ENCODE measurements around the gene SLC16A6.

Gene SLC16A6

GRCh38 chr17:68295086-68295485 lies 4.2 kb upstream of the SLC16A6 start:
- H3K36me3 ChIP-seq (ENCODE audit: insufficient read depth, low read depth, low read length) = no peaks in the 10 kb centered on the region
- peaks cover 31% of the 10 kb centered on the region; the same call in 1 of the 2 replicates for H3K4me1 ChIP-seq (ENCODE audit: insufficient read depth, low read length)
- no peak overlapping the region for H3K9ac ChIP-seq (ENCODE audit: low read depth, low read length)
- H3K4me3 ChIP-seq (ENCODE audit: low read length) = no peak overlapping the region
- peaks cover 33% of the 10 kb centered on the region for H3K27me3 ChIP-seq (ENCODE audit: insufficient read depth, low read length)
- H3K27ac ChIP-seq (ENCODE audit: low read length) = no peak overlapping the region
- H3K9me3 ChIP-seq (ENCODE audit: insufficient read depth, low read depth, low read length) = no peaks in the 10 kb centered on the region

GRCh38 chr17:68294617-68295016 lies 3.7 kb upstream of the SLC16A6 start:
- Histone ChIP-seq H3K9ac (ENCODE audit: low read depth, low read length) (no peak overlapping the region), H3K27ac (ENCODE audit: low read length) (no peak overlapping the region), H3K9me3 (ENCODE audit: insufficient read depth, low read depth, low read length) (no peaks in the 10 kb centered on the region), H3K36me3 (ENCODE audit: insufficient read depth, low read depth, low read length) (no peaks in the 10 kb centered on the region), H3K4me3 (ENCODE audit: low read length) (0 out of 2 replicates have a peak overlapping the region, but pooled peaks have one; percentile 36), H3K4me1 (ENCODE audit: insufficient read depth, low read length) (peaks cover 31% of the 10 kb centered on the region; the same call in 1 of the 2 replicates), H3K27me3 (ENCODE audit: insufficient read depth, low read length) (peaks cover 38% of the 10 kb centered on the region)

GRCh38 chr17:68294196-68294555 lies 3.2 kb upstream of the SLC16A6 start:
- Histone ChIP-seq H3K9me3 (ENCODE audit: insufficient read depth, low read depth, low read length) (no peaks in the 10 kb centered on the region), H3K4me1 (ENCODE audit: insufficient read depth, low read length) (peaks cover 31% of the 10 kb centered on the region; the same call in 1 of the 2 replicates), H3K4me3 (ENCODE audit: low read length) (peak overlapping the region; percentile 36; the same call in 1 of the 2 replicates), H3K27ac (ENCODE audit: low read length) (no peak overlapping the region), H3K9ac (ENCODE audit: low read depth, low read length) (no peak overlapping the region), H3K27me3 (ENCODE audit: insufficient read depth, low read length) (peaks cover 42% of the 10 kb centered on the region), H3K36me3 (ENCODE audit: insufficient read depth, low read depth, low read length) (no peaks in the 10 kb centered on the region)

GRCh38 chr17:68293490-68294195 lies 2.7 kb upstream of the SLC16A6 start:
- Histone ChIP-seq H3K4me1 (ENCODE audit: insufficient read depth, low read length) (peaks cover 31% of the 10 kb centered on the region; the same call in 1 of the 2 replicates), H3K9ac (ENCODE audit: low read depth, low read length) (no peak overlapping the region), H3K4me3 (ENCODE audit: low read length) (peak overlapping the region; percentile 36; the same call in 1 of the 2 replicates), H3K27ac (ENCODE audit: low read length) (no peak overlapping the region), H3K27me3 (ENCODE audit: insufficient read depth, low read length) (peaks cover 48% of the 10 kb centered on the region), H3K36me3 (ENCODE audit: insufficient read depth, low read depth, low read length) (no peaks in the 10 kb centered on the region), H3K9me3 (ENCODE audit: insufficient read depth, low read depth, low read length) (no peaks in the 10 kb centered on the region)

- H3K4me1 ChIP-seq (ENCODE audit: insufficient read depth, low read length) = peaks cover 31% of the 10 kb centered on the region; the same call in 1 of the 2 replicates
- H3K27me3 ChIP-seq (ENCODE audit: insufficient read depth, low read length) = peaks cover 53% of the 10 kb centered on the region
- H3K9me3 ChIP-seq (ENCODE audit: insufficient read depth, low read depth, low read length) = no peaks in the 10 kb centered on the region
- H3K27ac ChIP-seq (ENCODE audit: low read length) = no peak overlapping the region
- peak overlapping the region; percentile 76 for H3K4me3 ChIP-seq (ENCODE audit: low read length)
- no peaks in the 10 kb centered on the region for H3K36me3 ChIP-seq (ENCODE audit: insufficient read depth, low read depth, low read length)
- H3K9ac ChIP-seq (ENCODE audit: low read depth, low read length) = peak overlapping the region; percentile 67; the same call in 1 of the 2 replicates
Observed at GRCh38 chr17:68292689-68293040, 1.7 kb upstream of the SLC16A6 start.

- H3K27me3 ChIP-seq (ENCODE audit: insufficient read depth, low read length) = peaks cover 53% of the 10 kb centered on the region
- peaks cover 28% of the 10 kb centered on the region; the same call in 1 of the 2 replicates for H3K4me1 ChIP-seq (ENCODE audit: insufficient read depth, low read length)
- H3K9ac ChIP-seq (ENCODE audit: low read depth, low read length) = peak overlapping the region; percentile 67
- H3K36me3 ChIP-seq (ENCODE audit: insufficient read depth, low read depth, low read length) = no peaks in the 10 kb centered on the region
- H3K4me3 ChIP-seq (ENCODE audit: low read length) = peak overlapping the region; percentile 76
- no peaks in the 10 kb centered on the region for H3K9me3 ChIP-seq (ENCODE audit: insufficient read depth, low read depth, low read length)
- no peak overlapping the region for H3K27ac ChIP-seq (ENCODE audit: low read length)
Observed at GRCh38 chr17:68291836-68292688, 1.1 kb upstream of the SLC16A6 start.

- H3K27ac ChIP-seq (ENCODE audit: low read length) = no peak overlapping the region
- peak overlapping the region; percentile 44; the same call in 1 of the 2 replicates for H3K9ac ChIP-seq (ENCODE audit: low read depth, low read length)
- peaks cover 53% of the 10 kb centered on the region for H3K27me3 ChIP-seq (ENCODE audit: insufficient read depth, low read length)
- peak overlapping the region; percentile 76 for H3K4me3 ChIP-seq (ENCODE audit: low read length)
- H3K36me3 ChIP-seq (ENCODE audit: insufficient read depth, low read depth, low read length) = no peaks in the 10 kb centered on the region
- H3K4me1 ChIP-seq (ENCODE audit: insufficient read depth, low read length) = peaks cover 20% of the 10 kb centered on the region; the same call in 1 of the 2 replicates
- no peaks in the 10 kb centered on the region for H3K9me3 ChIP-seq (ENCODE audit: insufficient read depth, low read depth, low read length)
Observed at GRCh38 chr17:68290268-68290954, 516 bp downstream of the SLC16A6 start.

- Histone ChIP-seq H3K36me3 (ENCODE audit: insufficient read depth, low read depth, low read length) (no peaks in the 10 kb centered on the region), H3K9ac (ENCODE audit: low read depth, low read length) (no peak overlapping the region), H3K9me3 (ENCODE audit: insufficient read depth, low read depth, low read length) (no peaks in the 10 kb centered on the region), H3K27me3 (ENCODE audit: insufficient read depth, low read length) (peaks cover 52% of the 10 kb centered on the region), H3K4me3 (ENCODE audit: low read length) (peak overlapping the region; percentile 76), H3K4me1 (ENCODE audit: insufficient read depth, low read length) (peaks cover 18% of the 10 kb centered on the region; the same call in 1 of the 2 replicates), H3K27ac (ENCODE audit: low read length) (no peak overlapping the region)
Observed at GRCh38 chr17:68289936-68290267, 1.0 kb downstream of the SLC16A6 start.

- no peak overlapping the region for H3K9ac ChIP-seq (ENCODE audit: low read depth, low read length)
- peaks cover 47% of the 10 kb centered on the region for H3K27me3 ChIP-seq (ENCODE audit: insufficient read depth, low read length)
- H3K4me3 ChIP-seq (ENCODE audit: low read length) = peak overlapping the region; percentile 76
- no peaks in the 10 kb centered on the region for H3K9me3 ChIP-seq (ENCODE audit: insufficient read depth, low read depth, low read length)
- H3K36me3 ChIP-seq (ENCODE audit: insufficient read depth, low read depth, low read length) = no peaks in the 10 kb centered on the region
- peaks cover 13% of the 10 kb centered on the region; the same call in 1 of the 2 replicates for H3K4me1 ChIP-seq (ENCODE audit: insufficient read depth, low read length)
- H3K27ac ChIP-seq (ENCODE audit: low read length) = no peak overlapping the region
Observed at GRCh38 chr17:68289473-68289872, 1.5 kb downstream of the SLC16A6 start.

GRCh38 chr17:68288804-68289203 lies 2.1 kb downstream of the SLC16A6 start:
- Histone ChIP-seq H3K4me1 (ENCODE audit: insufficient read depth, low read length) (peaks cover 7% of the 10 kb centered on the region; the same call in 1 of the 2 replicates), H3K36me3 (ENCODE audit: insufficient read depth, low read depth, low read length) (no peaks in the 10 kb centered on the region), H3K9ac (ENCODE audit: low read depth, low read length) (no peak overlapping the region), H3K9me3 (ENCODE audit: insufficient read depth, low read depth, low read length) (no peaks in the 10 kb centered on the region), H3K27ac (ENCODE audit: low read length) (no peak overlapping the region), H3K4me3 (ENCODE audit: low read length) (no peak overlapping the region), H3K27me3 (ENCODE audit: insufficient read depth, low read length) (peaks cover 45% of the 10 kb centered on the region)

GRCh38 chr17:68288375-68288774 lies 2.6 kb downstream of the SLC16A6 start:
- peaks cover 41% of the 10 kb centered on the region for H3K27me3 ChIP-seq (ENCODE audit: insufficient read depth, low read length)
- no peaks in the 10 kb centered on the region for H3K9me3 ChIP-seq (ENCODE audit: insufficient read depth, low read depth, low read length)
- H3K36me3 ChIP-seq (ENCODE audit: insufficient read depth, low read depth, low read length) = no peaks in the 10 kb centered on the region
- H3K27ac ChIP-seq (ENCODE audit: low read length) = no peak overlapping the region
- no peak overlapping the region for H3K9ac ChIP-seq (ENCODE audit: low read depth, low read length)
- H3K4me3 ChIP-seq (ENCODE audit: low read length) = no peak overlapping the region
- H3K4me1 ChIP-seq (ENCODE audit: insufficient read depth, low read length) = 0 out of 2 replicates have a peak, but pooled peaks cover 3% of the 10 kb centered on the region
